Erythroblast (primary cell): ENCODE results near the gene OAF.

Source experiments
- GATA1 ChIP-seq: IDR thresholded peaks from 2 replicates; pipeline ENCODE4 v1.6.1; 2011; ENCODE audit warnings: low read depth, mild to moderate bottlenecking, control low read depth, low read length, moderate library complexity
- POLR2A ChIP-seq: IDR thresholded peaks from 2 replicates; pipeline ENCODE4 v1.6.1; 2011; ENCODE audit warnings: mild to moderate bottlenecking, low read length

- TF ChIP-seq POLR2A = no peak
- TF ChIP-seq GATA1 = no peak
These were observed 29.4 kb upstream of the OAF start for GRCh38 chr11:120181376-120181975.
